ENCODE results near the gene SARDH.

GRCh38 chr9:133709015-133709611 is 29.0 kb downstream of the SARDH start:
- no peak for TF ChIP-seq CTCF (IDR thresholded peaks at IDR 0.05)
- no peak for TF ChIP-seq POLR2A (IDR thresholded peaks at IDR 0.05)
- no peak for TF ChIP-seq POLR2AphosphoS5 (IDR thresholded peaks at IDR 0.05)
- TF ChIP-seq EP300 (IDR thresholded peaks at IDR 0.05), result no peak
